Measurements from ENCODE around the gene SUPT3H. TPM values are rescaled to one million over a fixed set of nuclear protein-coding genes. Genes with fewer than 3 reads are reported as not detected.

Gene SUPT3H
- total and polyA plus RNA-seq, 2 donors (not counting 1 experiment from before 2014, with no cell fraction given): 5.5 to 12.4 TPM

- Histone ChIP-seq H3K36me3 (replicated peaks in 1 of 2; ENCODE audit: control extremely low read depth in 1 of 2, control insufficient read depth in 1 of 2, extremely low read depth in 1 of 2, insufficient read depth in 2 of 2, low read length in 1 of 2) (no peaks in the 10 kb centered on the region), H3K4me3 (ENCODE audit: control extremely low read depth in 1 of 5, extremely low read depth in 1 of 5, insufficient read depth in 1 of 5, low read depth in 2 of 5, low read length in 4 of 5) (no peak overlapping the region), H3K27me3 (replicated peaks in 1 of 4; ENCODE audit: control extremely low read depth in 1 of 4, control insufficient read depth in 3 of 4, insufficient read depth in 4 of 4, low read length in 3 of 4) (no peaks in the 10 kb centered on the region), H3K4me1 (ENCODE audit: control insufficient read depth in 2 of 2, insufficient read depth in 2 of 2, low read length in 2 of 2) (no peaks in the 10 kb centered on the region), H3K79me2 (ENCODE audit: control insufficient read depth, insufficient read depth, low read length) (no peaks in the 10 kb centered on the region), H3K4me2 (replicated peaks; ENCODE audit: low read depth, low read length, poor library complexity, severe bottlenecking) (no peak overlapping the region), H4K20me1 (ENCODE audit: control insufficient read depth, insufficient read depth, low read length, poor library complexity, severe bottlenecking) (no peaks in the 10 kb centered on the region), H3K9me3 (ENCODE audit: control extremely low read depth in 1 of 3, control insufficient read depth in 2 of 3, insufficient read depth in 1 of 3, low read length in 2 of 3) (no peaks in the 10 kb centered on the region), H3K9ac (ENCODE audit: low read length) (no peak overlapping the region), H3K27ac (ENCODE audit: low read length in 2 of 2) (no peak overlapping the region), H2AFZ (ENCODE audit: insufficient read depth, low read depth, low read length, poor library complexity, severe bottlenecking) (no peak overlapping the region)
- no peak for TF ChIP-seq EZH2 (IDR thresholded peaks at IDR 0.05; ENCODE audit: borderline replicate concordance, insufficient read depth, low read depth, low read length, poor library complexity, severe bottlenecking)
- no peak for TF ChIP-seq CTCF (IDR thresholded peaks at IDR 0.05)
- no peak for DNase-seq
- ChIA-PET POLR2A (no interaction called here), CTCF (no interaction called here)
- no peak overlapping the region for H3K4me3 Mint-ChIP-seq
- no peak overlapping the region for H3K27ac Mint-ChIP-seq
- whole genome bisulfite sequencing (ENCODE audit: insufficient coverage): no CpG with 5 or more reads among the region's 1 CpG
- ATAC-seq (ENCODE audit: low read depth): no peak
- H3K4me1 Mint-ChIP-seq: no peaks in the 10 kb centered on the region
- H3K27me3 Mint-ChIP-seq: peaks cover 2% of the 10 kb centered on the region
- intact Hi-C loops (cut with micrococcal nuclease): no loop called here
- H3K9me3 Mint-ChIP-seq (ENCODE audit: insufficient read depth): no peaks in the 10 kb centered on the region
These were observed 323.1 kb downstream of the SUPT3H start for GRCh38 chr6:45054610-45055009.

- WGBS (ENCODE audit: insufficient coverage): 100% methylated on average over 2 of the region's 2 CpGs
- DNase-seq: no peak
- Mint-ChIP-seq H3K9me3 (ENCODE audit: insufficient read depth) (no peaks in the 10 kb centered on the region), H3K27me3 (no peaks in the 10 kb centered on the region), H3K4me3 (no peak overlapping the region), H3K27ac (no peak overlapping the region), H3K4me1 (peaks cover 14% of the 10 kb centered on the region)
- POLR2A ChIA-PET: no interaction called here
- Histone ChIP-seq H3K9ac (ENCODE audit: low read length) (no peak overlapping the region), H3K9me3 (ENCODE audit: control extremely low read depth in 1 of 3, control insufficient read depth in 2 of 3, insufficient read depth in 1 of 3, low read length in 2 of 3) (no peaks in the 10 kb centered on the region), H3K27me3 (replicated peaks in 1 of 4; ENCODE audit: control extremely low read depth in 1 of 4, control insufficient read depth in 3 of 4, insufficient read depth in 4 of 4, low read length in 3 of 4) (no peaks in the 10 kb centered on the region), H3K4me2 (replicated peaks; ENCODE audit: low read depth, low read length, poor library complexity, severe bottlenecking) (no peak overlapping the region), H4K20me1 (ENCODE audit: control insufficient read depth, insufficient read depth, low read length, poor library complexity, severe bottlenecking) (no peaks in the 10 kb centered on the region), H3K36me3 (replicated peaks in 1 of 2; ENCODE audit: control extremely low read depth in 1 of 2, control insufficient read depth in 1 of 2, extremely low read depth in 1 of 2, insufficient read depth in 2 of 2, low read length in 1 of 2) (no peaks in the 10 kb centered on the region), H3K4me3 (ENCODE audit: control extremely low read depth in 1 of 5, extremely low read depth in 1 of 5, insufficient read depth in 1 of 5, low read depth in 2 of 5, low read length in 4 of 5) (no peak overlapping the region), H3K79me2 (ENCODE audit: control insufficient read depth, insufficient read depth, low read length) (no peaks in the 10 kb centered on the region), H3K4me1 (ENCODE audit: control insufficient read depth in 2 of 2, insufficient read depth in 2 of 2, low read length in 2 of 2) (peaks cover 5 to 6% of the 10 kb centered on the region in 2 donors), H3K27ac (ENCODE audit: low read length in 2 of 2) (no peak overlapping the region), H2AFZ (ENCODE audit: insufficient read depth, low read depth, low read length, poor library complexity, severe bottlenecking) (no peak overlapping the region)
- TF ChIP-seq EZH2 (IDR thresholded peaks at IDR 0.05; ENCODE audit: borderline replicate concordance, insufficient read depth, low read depth, low read length, poor library complexity, severe bottlenecking): no peak
- CTCF ChIA-PET: interaction anchor here (0.9 kb wide), 1 partner anchor 11 kb away, joined by 3 read pairs; no protein-coding TSS in a partner anchor
- intact Hi-C loops (cut with micrococcal nuclease): no loop called here
- no peak for ATAC-seq (ENCODE audit: low read depth)
These were observed 325.4 kb downstream of the SUPT3H start for GRCh38 chr6:45052325-45052724.

Measured in B cell (primary cell).